Hepatocyte (in vitro differentiated cells): ENCODE results near the gene SLC19A1. TPM values are rescaled to one million over a fixed set of nuclear protein-coding genes. Genes with fewer than 3 reads are reported as not detected.

Source experiments
- DNase-seq: peaks from one replicate; pipeline ENCODE4 v3.0.0-alpha.2; 2016; ENCODE audit warnings: low spot score
- H2AFZ ChIP-seq: fragments of 200-600 bp; sonication (generic); 2 replicates; pipeline ENCODE4 v1.6.0; 2016; ENCODE audit warnings: antibody characterized with exemption, mild to moderate bottlenecking
- H3K27ac ChIP-seq: fragments of 200-600 bp; sonication (generic); 2 replicates; pipeline ENCODE4 v1.5.1; 2016; ENCODE audit warnings: mild to moderate bottlenecking
- H3K27me3 ChIP-seq: fragments of 200-600 bp; sonication (generic); 2 replicates; pipeline ENCODE4 v1.6.1; 2016
- H3K36me3 ChIP-seq: fragments of 200-600 bp; sonication (generic); replicated peaks from 2 replicates; pipeline ENCODE4 v1.5.1; 2016; ENCODE audit warnings: low read depth; ENCODE audit not compliant: insufficient read depth
- H3K4me1 ChIP-seq: fragments of 200-600 bp; sonication (generic); 2 replicates; pipeline ENCODE4 v1.5.1; 2016; ENCODE audit warnings: mild to moderate bottlenecking, moderate library complexity; ENCODE audit not compliant: insufficient read depth
- H3K4me2 ChIP-seq: fragments of 200-600 bp; sonication (generic); 2 replicates; pipeline ENCODE4 v1.6.0; 2016
- H3K4me3 ChIP-seq: fragments of 200-600 bp; sonication (generic); 2 replicates; pipeline ENCODE4 v1.5.1; 2016; ENCODE audit warnings: mild to moderate bottlenecking
- H3K79me2 ChIP-seq: fragments of 200-600 bp; sonication (generic); 2 replicates; pipeline ENCODE4 v1.6.0; 2017; ENCODE audit warnings: mild to moderate bottlenecking
- H3K9me2 ChIP-seq: fragments of 200-600 bp; sonication (generic); replicated peaks from 2 replicates; pipeline ENCODE4 v1.6.0; 2017; ENCODE audit warnings: mild to moderate bottlenecking; ENCODE audit not compliant: insufficient read depth
- H3K9me3 ChIP-seq: fragments of 200-600 bp; sonication (generic); 2 replicates; pipeline ENCODE4 v1.5.1; 2016; ENCODE audit warnings: low read depth, mild to moderate bottlenecking
- H4K20me1 ChIP-seq: fragments of 200-600 bp; sonication (generic); 2 replicates; pipeline ENCODE4 v1.6.0; 2016; ENCODE audit warnings: mild to moderate bottlenecking; ENCODE audit not compliant: insufficient read depth, poor library complexity, severe bottlenecking
- EZH2 ChIP-seq: fragments of 200-600 bp; sonication (generic); IDR thresholded peaks from 2 replicates; pipeline ENCODE4 v1.6.1; 2016; ENCODE audit warnings: antibody characterized with exemption, mild to moderate bottlenecking, borderline replicate concordance
- EZH2phosphoT487 ChIP-seq: fragments of 200-600 bp; sonication (generic); IDR thresholded peaks from one replicate; pipeline ENCODE4 v1.6.1; 2018; ENCODE audit warnings: antibody characterized with exemption, mild to moderate bottlenecking, low read depth, moderate library complexity; ENCODE audit not compliant: unreplicated experiment, severe bottlenecking
- WGBS: methylation state at CpG from one replicate; pipeline ENCODE4 v1.1.6; 2016; ENCODE audit warnings: low lambda C conversion rate; ENCODE audit errors: missing lambda C conversion rate; 5-methylcytosine and 5-hydroxymethylcytosine counted together
- polyA plus RNA-seq: library from polyadenylated mRNA; unstranded; fragments of >200 nt; fragmentation: Nextera tagmentation; extraction: Ambion mirVana; gene quantifications from 2 replicates; pipeline ENCODE4 v1.2.1, GENCODE V29; 2016
- total RNA-seq: library from RNA; depleted of rRNA; stranded (reverse); fragments of >200 nt; gene quantifications from 2 replicates; pipeline ENCODE4 v1.2.3, GENCODE V29; 2014
- TF ChIP-seq, protein P1 (sequence below): fragments of 200-600 bp; sonication (generic); IDR thresholded peaks from 2 replicates; pipeline ENCODE4 v1.5.1; 2016; ENCODE audit warnings: antibody characterized with exemption, mild to moderate bottlenecking; ENCODE audit not compliant: poor library complexity

The SLC19A1 gene
- total and polyA plus RNA-seq, 2 experiments from 2014 or later, result 7.7 to 24.8 TPM

GRCh38 chr21:45583831-45584509, 41.7 kb upstream of the SLC19A1 start:
- Histone ChIP-seq H3K4me1 (no peaks in the 10 kb centered on the region), H3K4me3 (no peak overlapping the region), H3K9me3 (peaks cover 3% of the 10 kb centered on the region), H2AFZ (no peak overlapping the region), H3K4me2 (no peak overlapping the region), H3K79me2 (no peaks in the 10 kb centered on the region), H3K36me3 (no peaks in the 10 kb centered on the region), H3K9me2 (no peaks in the 10 kb centered on the region), H3K27ac (no peak overlapping the region), H4K20me1 (no peaks in the 10 kb centered on the region), H3K27me3 (peaks cover 5% of the 10 kb centered on the region)
- WGBS, result 79% methylated on average over 10 of the region's 10 CpGs
- TF ChIP-seq, protein P1, sequence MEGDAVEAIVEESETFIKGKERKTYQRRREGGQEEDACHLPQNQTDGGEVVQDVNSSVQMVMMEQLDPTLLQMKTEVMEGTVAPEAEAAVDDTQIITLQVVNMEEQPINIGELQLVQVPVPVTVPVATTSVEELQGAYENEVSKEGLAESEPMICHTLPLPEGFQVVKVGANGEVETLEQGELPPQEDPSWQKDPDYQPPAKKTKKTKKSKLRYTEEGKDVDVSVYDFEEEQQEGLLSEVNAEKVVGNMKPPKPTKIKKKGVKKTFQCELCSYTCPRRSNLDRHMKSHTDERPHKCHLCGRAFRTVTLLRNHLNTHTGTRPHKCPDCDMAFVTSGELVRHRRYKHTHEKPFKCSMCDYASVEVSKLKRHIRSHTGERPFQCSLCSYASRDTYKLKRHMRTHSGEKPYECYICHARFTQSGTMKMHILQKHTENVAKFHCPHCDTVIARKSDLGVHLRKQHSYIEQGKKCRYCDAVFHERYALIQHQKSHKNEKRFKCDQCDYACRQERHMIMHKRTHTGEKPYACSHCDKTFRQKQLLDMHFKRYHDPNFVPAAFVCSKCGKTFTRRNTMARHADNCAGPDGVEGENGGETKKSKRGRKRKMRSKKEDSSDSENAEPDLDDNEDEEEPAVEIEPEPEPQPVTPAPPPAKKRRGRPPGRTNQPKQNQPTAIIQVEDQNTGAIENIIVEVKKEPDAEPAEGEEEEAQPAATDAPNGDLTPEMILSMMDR, result no peak
- TF ChIP-seq EZH2 (no peak), EZH2phosphoT487 (no peak)
- no peak for DNase-seq

DNA sequence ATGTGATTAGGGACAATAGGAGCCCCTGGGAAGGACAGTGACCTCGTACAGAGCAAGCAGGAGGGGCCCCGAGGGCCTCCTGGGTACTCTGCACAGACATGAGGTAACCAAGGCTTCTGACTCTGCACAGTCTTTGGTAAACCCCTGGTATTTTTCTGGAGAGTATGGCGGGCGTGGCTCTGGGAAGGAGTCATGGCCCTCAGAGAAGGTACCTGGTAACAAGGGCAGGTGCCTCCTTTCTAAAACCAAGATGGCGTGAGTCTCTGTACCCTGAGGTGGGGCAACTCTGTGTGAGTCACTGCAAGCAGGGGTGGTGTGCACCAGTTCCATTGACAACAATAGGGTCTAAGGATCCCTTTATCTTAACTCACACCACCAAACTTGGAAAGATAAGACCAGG, 39.9 kb upstream of the SLC19A1 start:
- Histone ChIP-seq H4K20me1 (no peaks in the 10 kb centered on the region), H3K4me2 (no peak overlapping the region), H3K4me1 (no peaks in the 10 kb centered on the region), H2AFZ (no peak overlapping the region), H3K36me3 (no peaks in the 10 kb centered on the region), H3K79me2 (no peaks in the 10 kb centered on the region), H3K9me2 (no peaks in the 10 kb centered on the region), H3K27ac (no peak overlapping the region), H3K27me3 (no peaks in the 10 kb centered on the region), H3K4me3 (no peak overlapping the region), H3K9me3 (peaks cover 3% of the 10 kb centered on the region)
- WGBS, result 91% methylated on average over 5 of the region's 5 CpGs
- TF ChIP-seq EZH2 (no peak), EZH2phosphoT487 (no peak)
- TF ChIP-seq, protein P1, result no peak
- DNase-seq, result no peak

DNA sequence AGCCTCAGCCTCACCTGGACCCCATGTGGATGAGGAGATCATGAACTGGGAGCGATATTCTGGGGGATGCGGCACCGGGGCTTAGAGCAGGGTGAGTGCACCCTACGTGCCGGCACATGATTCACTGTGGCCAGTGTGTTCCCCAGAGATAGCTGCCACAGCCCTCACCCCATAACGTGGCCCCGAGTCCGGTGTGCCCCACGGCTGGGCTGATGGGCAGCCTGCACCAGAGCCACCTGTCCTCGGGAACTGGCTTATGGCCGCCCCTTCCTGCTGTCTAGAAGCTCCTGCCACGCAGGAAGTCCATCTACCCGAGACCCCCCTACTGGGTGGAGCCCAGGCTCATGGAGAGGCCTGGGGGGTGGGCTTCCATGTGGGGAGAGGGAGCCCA, 39.1 kb upstream of the SLC19A1 start:
- H3K79me2 ChIP-seq, result no peaks in the 10 kb centered on the region
- no peaks in the 10 kb centered on the region for H3K27me3 ChIP-seq
- H3K36me3 ChIP-seq, result no peaks in the 10 kb centered on the region
- WGBS, result 89% methylated on average over 13 of the region's 13 CpGs
- no peaks in the 10 kb centered on the region for H3K9me2 ChIP-seq
- no peak overlapping the region for H3K4me3 ChIP-seq
- peaks cover 3% of the 10 kb centered on the region for H3K9me3 ChIP-seq
- H3K27ac ChIP-seq, result no peak overlapping the region
- no peak for DNase-seq
- no peak overlapping the region for H3K4me2 ChIP-seq
- no peak overlapping the region for H2AFZ ChIP-seq
- H3K4me1 ChIP-seq, result no peaks in the 10 kb centered on the region
- no peaks in the 10 kb centered on the region for H4K20me1 ChIP-seq
- TF ChIP-seq, protein P1, result no peak
- TF ChIP-seq EZH2phosphoT487, result no peak
- no peak for TF ChIP-seq EZH2
